GM12878 (cell line): Measurements from ENCODE around the gene LDB3. TPM values are rescaled to one million over a fixed set of nuclear protein-coding genes. Genes with fewer than 3 reads are reported as not detected.

Experiments
- ATAC-seq: fragments of 200-7000 bp; cut with Tn5 transposase; 3 replicates; pipeline ENCODE4 v1.9.1; 2020; ENCODE audit warnings: mild to moderate bottlenecking, moderate library complexity
- BruUV-seq: library from RNA; stranded (reverse); fragments of 400-500 nt; replicated peaks from 2 replicates; lab custom pipeline; 2021; lab: Mats Ljungman, UMichigan
- CTCF ChIA-PET: fragments of 300-600 bp; sonication (Branson Sonifier 250); formaldehyde crosslinking; extraction: SDS; loops from one replicate; lab custom pipeline; 2021; ENCODE audit warnings: inconsistent platforms; lab: Yijun Ruan, JAX
- POLR2A ChIA-PET: fragments of 350-600 bp; formaldehyde crosslinking; extraction: SDS; loops from one replicate; lab custom pipeline; 2021; ENCODE audit warnings: inconsistent platforms; lab: Charles Lee
- RAD21 ChIA-PET: fragments of 300-600 bp; sonication (Branson Sonifier 250); formaldehyde crosslinking; loops from one replicate; lab custom pipeline; 2023; ENCODE audit warnings: antibody characterized with exemption; ENCODE audit not compliant: unreplicated experiment; lab: Charles Lee
- SMC1A ChIA-PET: fragments of 300-600 bp; sonication (Branson Sonifier 250); formaldehyde crosslinking; loops from one replicate; lab custom pipeline; 2023; ENCODE audit not compliant: unreplicated experiment, uncharacterized antibody; lab: Charles Lee
- DNase-seq: peaks from one replicate; pipeline ENCODE4 v3.0.0-alpha.2; 2011; ENCODE audit warnings: low read depth, low spot score
- FAIRE-seq: peaks from 3 replicates; lab custom pipeline; 2011; peaks lifted over from hg19 to GRCh38; lab: Jason Lieb, UNC
- H2AFZ ChIP-seq: 2 replicates; pipeline ENCODE4 v1.6.0; 2011; ENCODE audit warnings: low read depth, low read length, control low read depth; ENCODE audit not compliant: control insufficient read depth
- H3K27ac ChIP-seq: 2 replicates; pipeline ENCODE4 v1.5.1; 2011; ENCODE audit warnings: control low read depth; ENCODE audit not compliant: control insufficient read depth, insufficient read depth
- H3K27me3 ChIP-seq, 2 experiments: replicated peaks in 1 of 2; 2 replicates each; pipeline versions ENCODE4 v1.6.0 to v1.6.1; 2011; ENCODE audit warnings: low read length in 1 of 2; ENCODE audit not compliant: control insufficient read depth in 2 of 2, insufficient read depth in 2 of 2
- H3K36me3 ChIP-seq, 2 experiments: 2 replicates each; pipeline ENCODE4 v1.5.1; 2011; ENCODE audit warnings: low read length in 1 of 2; ENCODE audit not compliant: control insufficient read depth in 2 of 2, insufficient read depth in 2 of 2
- H3K4me1 ChIP-seq: 2 replicates; pipeline ENCODE4 v1.6.1; 2011; ENCODE audit warnings: mild to moderate bottlenecking, low read length, moderate library complexity, mixed read lengths; ENCODE audit not compliant: control insufficient read depth, insufficient read depth
- H3K4me2 ChIP-seq: 2 replicates; pipeline ENCODE4 v1.6.0; 2011; ENCODE audit warnings: control low read depth; ENCODE audit not compliant: control insufficient read depth, insufficient read depth
- H3K4me3 ChIP-seq: fragments of 200-600 bp; sonication (generic); 2 replicates; pipeline ENCODE4 v1.5.1; 2016
- H3K79me2 ChIP-seq: 2 replicates; pipeline ENCODE4 v1.6.0; 2011; ENCODE audit warnings: low read length; ENCODE audit not compliant: control insufficient read depth, insufficient read depth
- H3K9ac ChIP-seq: 2 replicates; pipeline ENCODE4 v1.8.0; 2011; ENCODE audit warnings: low read length, control low read depth, mixed read lengths; ENCODE audit not compliant: control insufficient read depth, insufficient read depth
- H3K9me3 ChIP-seq: replicated peaks from 3 replicates; pipeline ENCODE4 v1.5.1; 2011; ENCODE audit warnings: mild to moderate bottlenecking, low read length; ENCODE audit not compliant: control insufficient read depth, insufficient read depth
- H4K20me1 ChIP-seq: 2 replicates; pipeline ENCODE4 v1.6.0; 2011; ENCODE audit not compliant: control insufficient read depth, insufficient read depth
- MTA3 ChIP-seq: IDR thresholded peaks from 2 replicates; pipeline ENCODE4 v1.6.1; 2012; ENCODE audit warnings: low read length, inconsistent platforms, borderline replicate concordance
- SKIL ChIP-seq: fragments of 450-650 bp; IDR thresholded peaks from 2 replicates; pipeline ENCODE4 v1.6.1; 2017; ENCODE audit warnings: mild to moderate bottlenecking, low read depth, inconsistent platforms; ENCODE audit not compliant: poor library complexity, severe bottlenecking
- WGBS: methylation state at CpG from one replicate; pipeline ENCODE4 v1.1.6; 2016; ENCODE audit warnings: low lambda C conversion rate; ENCODE audit not compliant: insufficient replicate concordance, insufficient coverage; ENCODE audit errors: missing lambda C conversion rate; 5-methylcytosine and 5-hydroxymethylcytosine counted together
- in situ Hi-C: fragments of 300-500 bp; cut with MboI; formaldehyde crosslinking; loops from 9 replicates; pipeline ENCODE4 v1.14.3; 2018; ENCODE audit warnings: mixed read lengths
- intact Hi-C: fragments of 100-400 bp; cut with micrococcal nuclease; formaldehyde crosslinking; loops from one replicate; pipeline ENCODE4 v1.14.2; 2022; ENCODE audit not compliant: unreplicated experiment
- polyA plus RNA-seq, 11 experiments: library from polyadenylated mRNA; depleted of rRNA in 4 of 11; unstranded in 6 of 11; stranded (reverse) in 5 of 11; fragments of >200 nt; fragmentation: Nextera tagmentation in 4 of 11; fragmentation: Illumina TruSeq in 1 of 11; extraction: Ambion mirVana in 4 of 11; extraction: Trizol in 1 of 11; gene quantifications; 1 replicate in 1 of 11; 2 replicates in 10 of 11; pipeline versions ENCODE4 v1.2.1 to v1.2.3, GENCODE V29; 2011 to 2016; ENCODE audit warnings: inconsistent platforms in 2 of 11, missing spikeins in 2 of 11, low read depth in 1 of 11
- total RNA-seq, 4 experiments: library from RNA; depleted of rRNA in 3 of 4; stranded (reverse); fragments of >200 nt in 3 of 4; fragmentation: Illumina TruSeq in 1 of 4; extraction: Trizol in 1 of 4; gene quantifications; 2 replicates each; pipeline versions ENCODE4 v1.2.1 to v1.2.3, GENCODE V29; 2013 to 2021
- TF ChIP-seq, protein P1 (sequence below): IDR thresholded peaks from 2 replicates; pipeline ENCODE4 v1.6.1; 2012; ENCODE audit warnings: mild to moderate bottlenecking, low read depth, low read length
- TF ChIP-seq, protein P2 (sequence below): fragments of 450-650 bp; conservative IDR thresholded peaks from 2 replicates; pipeline ENCODE4 v1.6.1; 2017; ENCODE audit warnings: mild to moderate bottlenecking, moderate library complexity

Gene LDB3
- total and polyA plus RNA-seq, 10 of the 15 experiments (the other 5 are each of a cell fraction or from before 2014, with no cell fraction given) = 0.02 to 0.07 (median 0.04) TPM; not detected in 1

- FAIRE-seq (no peak), ATAC-seq (no peak), DNase-seq (no peak)
- no peaks in the 10 kb centered on the region for H3K79me2 ChIP-seq
- WGBS = 66% methylated on average over 14 of the region's 14 CpGs
- CTCF ChIA-PET = interaction anchor here (0.5 to 0.6 kb wide), 2 partner anchors 21 to 174 kb away, joined by 3 read pairs; no protein-coding TSS in a partner anchor
- H4K20me1 ChIP-seq = no peaks in the 10 kb centered on the region
- no peaks in the 10 kb centered on the region; a peak in 1 of 4 replicates for H3K27me3 ChIP-seq
- H3K36me3 ChIP-seq = no peaks in the 10 kb centered on the region
- POLR2A ChIA-PET = no interaction called here
- in situ Hi-C loops (no loop called here), intact Hi-C loops (no loop called here)
- no peaks in the 10 kb centered on the region; the same call in 2 of the 3 replicates for H3K9me3 ChIP-seq
- H3K27ac ChIP-seq = no peak overlapping the region
- H3K4me1 ChIP-seq = no peaks in the 10 kb centered on the region; the same call in 1 of the 2 replicates
- RAD21 ChIA-PET = no interaction called here
- no peak overlapping the region for H3K4me2 ChIP-seq
- H2AFZ ChIP-seq = no peak overlapping the region
- TF ChIP-seq SKIL (no peak), MTA3 (no peak)
- TF ChIP-seq, protein P1, sequence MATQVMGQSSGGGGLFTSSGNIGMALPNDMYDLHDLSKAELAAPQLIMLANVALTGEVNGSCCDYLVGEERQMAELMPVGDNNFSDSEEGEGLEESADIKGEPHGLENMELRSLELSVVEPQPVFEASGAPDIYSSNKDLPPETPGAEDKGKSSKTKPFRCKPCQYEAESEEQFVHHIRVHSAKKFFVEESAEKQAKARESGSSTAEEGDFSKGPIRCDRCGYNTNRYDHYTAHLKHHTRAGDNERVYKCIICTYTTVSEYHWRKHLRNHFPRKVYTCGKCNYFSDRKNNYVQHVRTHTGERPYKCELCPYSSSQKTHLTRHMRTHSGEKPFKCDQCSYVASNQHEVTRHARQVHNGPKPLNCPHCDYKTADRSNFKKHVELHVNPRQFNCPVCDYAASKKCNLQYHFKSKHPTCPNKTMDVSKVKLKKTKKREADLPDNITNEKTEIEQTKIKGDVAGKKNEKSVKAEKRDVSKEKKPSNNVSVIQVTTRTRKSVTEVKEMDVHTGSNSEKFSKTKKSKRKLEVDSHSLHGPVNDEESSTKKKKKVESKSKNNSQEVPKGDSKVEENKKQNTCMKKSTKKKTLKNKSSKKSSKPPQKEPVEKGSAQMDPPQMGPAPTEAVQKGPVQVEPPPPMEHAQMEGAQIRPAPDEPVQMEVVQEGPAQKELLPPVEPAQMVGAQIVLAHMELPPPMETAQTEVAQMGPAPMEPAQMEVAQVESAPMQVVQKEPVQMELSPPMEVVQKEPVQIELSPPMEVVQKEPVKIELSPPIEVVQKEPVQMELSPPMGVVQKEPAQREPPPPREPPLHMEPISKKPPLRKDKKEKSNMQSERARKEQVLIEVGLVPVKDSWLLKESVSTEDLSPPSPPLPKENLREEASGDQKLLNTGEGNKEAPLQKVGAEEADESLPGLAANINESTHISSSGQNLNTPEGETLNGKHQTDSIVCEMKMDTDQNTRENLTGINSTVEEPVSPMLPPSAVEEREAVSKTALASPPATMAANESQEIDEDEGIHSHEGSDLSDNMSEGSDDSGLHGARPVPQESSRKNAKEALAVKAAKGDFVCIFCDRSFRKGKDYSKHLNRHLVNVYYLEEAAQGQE = no peak
- TF ChIP-seq, protein P2, sequence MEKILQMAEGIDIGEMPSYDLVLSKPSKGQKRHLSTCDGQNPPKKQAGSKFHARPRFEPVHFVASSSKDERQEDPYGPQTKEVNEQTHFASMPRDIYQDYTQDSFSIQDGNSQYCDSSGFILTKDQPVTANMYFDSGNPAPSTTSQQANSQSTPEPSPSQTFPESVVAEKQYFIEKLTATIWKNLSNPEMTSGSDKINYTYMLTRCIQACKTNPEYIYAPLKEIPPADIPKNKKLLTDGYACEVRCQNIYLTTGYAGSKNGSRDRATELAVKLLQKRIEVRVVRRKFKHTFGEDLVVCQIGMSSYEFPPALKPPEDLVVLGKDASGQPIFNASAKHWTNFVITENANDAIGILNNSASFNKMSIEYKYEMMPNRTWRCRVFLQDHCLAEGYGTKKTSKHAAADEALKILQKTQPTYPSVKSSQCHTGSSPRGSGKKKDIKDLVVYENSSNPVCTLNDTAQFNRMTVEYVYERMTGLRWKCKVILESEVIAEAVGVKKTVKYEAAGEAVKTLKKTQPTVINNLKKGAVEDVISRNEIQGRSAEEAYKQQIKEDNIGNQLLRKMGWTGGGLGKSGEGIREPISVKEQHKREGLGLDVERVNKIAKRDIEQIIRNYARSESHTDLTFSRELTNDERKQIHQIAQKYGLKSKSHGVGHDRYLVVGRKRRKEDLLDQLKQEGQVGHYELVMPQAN = no peak
- TF ChIP-seq, all 136 proteins: peak for 0
- no TSS peak for BruUV-seq
- H3K9ac ChIP-seq = no peak overlapping the region
- SMC1A ChIA-PET = interaction anchor here (0.6 kb wide), 1 partner anchor 104 kb away, joined by 3 read pairs; no protein-coding TSS in a partner anchor
- no peak overlapping the region for H3K4me3 ChIP-seq
Observed at GRCh38 chr10:86725980-86726676, 57.8 kb downstream of the LDB3 start.
